PC-3 (cell line): Measurements from ENCODE around the gene MAPKAPK3. TPM values are rescaled to one million over a fixed set of nuclear protein-coding genes. Genes with fewer than 3 reads are reported as not detected.

Source experiments
- ATAC-seq: fragments of 200-7000 bp; cut with Tn5 transposase; 2 replicates; pipeline ENCODE4 v1.9.1; 2020; ENCODE audit warnings: mild to moderate bottlenecking, moderate library complexity
- BruUV-seq: library from RNA; stranded (reverse); fragments of 400-500 nt; replicated peaks from 2 replicates; lab custom pipeline; 2021; lab: Mats Ljungman, UMichigan
- CTCF ChIA-PET: fragments of 300-600 bp; sonication (Branson Sonifier 250); formaldehyde crosslinking; loops from one replicate; lab custom pipeline; 2022; ENCODE audit warnings: antibody characterized with exemption; lab: Charles Lee
- POLR2A ChIA-PET: fragments of 300-600 bp; sonication (Branson Sonifier 250); formaldehyde crosslinking; loops from one replicate; lab custom pipeline; 2022; ENCODE audit warnings: antibody characterized with exemption; ENCODE audit not compliant: unreplicated experiment; lab: Charles Lee
- DNase-seq: peaks from one replicate; pipeline ENCODE4 v3.0.0-alpha.2; 2015
- H2AFZ ChIP-seq: fragments of 300-600 bp; sonication (generic); 2 replicates; pipeline ENCODE4 v1.6.0; 2016; ENCODE audit warnings: antibody characterized with exemption, low read length
- H3F3A ChIP-seq: fragments of 300-600 bp; sonication (generic); one replicate; pipeline ENCODE4 v1.6.0; 2017; ENCODE audit warnings: antibody characterized with exemption, low read length, control low read depth, mild to moderate bottlenecking; ENCODE audit not compliant: unreplicated experiment
- H3K27ac ChIP-seq: fragments of 300-600 bp; sonication (generic); 2 replicates; pipeline ENCODE4 v1.5.1; 2016; ENCODE audit warnings: mild to moderate bottlenecking, low read length
- H3K27me3 ChIP-seq: fragments of 300-600 bp; sonication (generic); 2 replicates; pipeline ENCODE4 v1.6.1; 2016; ENCODE audit warnings: low read length, mixed read lengths
- H3K36me3 ChIP-seq: fragments of 300-600 bp; sonication (generic); 2 replicates; pipeline ENCODE4 v1.6.1; 2016; ENCODE audit warnings: low read depth, mixed run types, low read length, mixed read lengths
- H3K4me1 ChIP-seq: fragments of 300-600 bp; sonication (generic); 2 replicates; pipeline ENCODE4 v1.5.1; 2016; ENCODE audit warnings: low read length; ENCODE audit not compliant: insufficient read depth
- H3K4me2 ChIP-seq: fragments of 300-600 bp; sonication (generic); 2 replicates; pipeline ENCODE4 v1.6.0; 2016; ENCODE audit warnings: low read length
- H3K4me3 ChIP-seq: fragments of 300-600 bp; sonication (generic); 2 replicates; pipeline ENCODE4 v1.5.1; 2016; ENCODE audit warnings: mild to moderate bottlenecking, low read length, mixed read lengths
- H3K79me2 ChIP-seq: fragments of 300-600 bp; sonication (generic); 2 replicates; pipeline ENCODE4 v1.6.1; 2017; ENCODE audit warnings: low read length, mixed read lengths
- H3K9ac ChIP-seq: fragments of 300-600 bp; sonication (generic); 2 replicates; pipeline ENCODE4 v1.6.0; 2016; ENCODE audit warnings: mild to moderate bottlenecking, low read length
- H3K9me2 ChIP-seq: fragments of 300-600 bp; sonication (generic); replicated peaks from 2 replicates; pipeline ENCODE4 v1.6.1; 2016; ENCODE audit warnings: mixed run types, low read length, mixed read lengths
- H3K9me3 ChIP-seq: fragments of 300-600 bp; sonication (generic); 2 replicates; pipeline ENCODE4 v1.6.1; 2016; ENCODE audit warnings: low read length, mixed read lengths
- H4K20me1 ChIP-seq: fragments of 300-600 bp; sonication (generic); 2 replicates; pipeline ENCODE4 v1.6.1; 2016; ENCODE audit warnings: low read length, mixed read lengths
- CTCF ChIP-seq: fragments of 300-600 bp; sonication (generic); conservative IDR thresholded peaks from 2 replicates; pipeline ENCODE4 v1.5.1; 2017; ENCODE audit warnings: antibody characterized with exemption, low read depth, mild to moderate bottlenecking, low read length
- EZH2 ChIP-seq: fragments of 300-600 bp; sonication (generic); IDR thresholded peaks from one replicate; pipeline ENCODE4 v1.6.1; 2017; ENCODE audit warnings: antibody characterized with exemption, mild to moderate bottlenecking, low read length; ENCODE audit not compliant: unreplicated experiment
- EZH2phosphoT487 ChIP-seq: fragments of 300-600 bp; sonication (generic); IDR thresholded peaks from 2 replicates; pipeline ENCODE4 v1.6.1; 2018; ENCODE audit warnings: mild to moderate bottlenecking, antibody characterized with exemption, low read length, borderline replicate concordance
- intact Hi-C: fragments of 100-400 bp; cut with micrococcal nuclease; formaldehyde crosslinking; loops from 2 replicates; pipeline ENCODE4 v1.9.0; 2023
- total RNA-seq: library from RNA; depleted of rRNA; stranded (reverse); fragments of >200 nt; gene quantifications from 2 replicates; pipeline ENCODE4 v1.2.3, GENCODE V29; 2014

The MAPKAPK3 gene
- total RNA-seq, 1 experiment from 2014 or later = 142 TPM

DNA sequence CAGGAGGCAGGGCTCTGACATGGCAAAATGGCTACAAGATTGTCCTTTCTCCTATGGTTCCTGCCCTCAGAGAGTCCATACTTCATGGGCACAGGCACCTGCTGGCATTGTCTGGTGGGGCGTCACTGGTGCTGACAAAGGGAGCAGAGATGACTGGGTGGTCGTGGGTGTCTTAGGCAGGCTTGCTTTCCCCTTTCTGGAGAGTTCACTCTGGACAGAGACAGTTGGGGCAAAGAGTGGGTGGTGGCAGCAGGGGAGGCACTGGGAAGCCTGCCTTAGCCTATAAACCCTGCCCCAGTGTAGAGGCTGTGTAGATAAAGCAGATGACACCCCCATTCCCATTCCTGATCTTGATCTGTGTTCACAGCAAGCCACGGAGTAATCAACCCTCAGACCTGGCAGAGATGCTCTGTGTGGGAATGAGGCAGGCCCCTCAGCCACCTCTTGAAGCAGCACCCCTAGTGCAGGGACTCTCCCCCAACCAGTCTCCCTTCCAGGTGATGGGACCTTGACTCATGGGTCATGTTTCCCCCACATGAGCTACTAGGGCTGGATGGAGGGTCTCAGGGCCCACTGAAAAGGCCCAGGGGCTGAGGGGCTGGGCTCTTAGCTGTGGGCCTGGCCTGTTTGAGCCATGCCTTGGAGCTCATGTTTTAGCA is 37.1 kb downstream of the MAPKAPK3 start:
- H3K27me3 ChIP-seq = no peaks in the 10 kb centered on the region
- no peaks in the 10 kb centered on the region for H3K4me1 ChIP-seq
- H3K4me2 ChIP-seq = no peak overlapping the region
- no peak overlapping the region for H3K9ac ChIP-seq
- DNase-seq (no peak), ATAC-seq (no peak)
- no TSS peak for BruUV-seq
- no peaks in the 10 kb centered on the region for H3K36me3 ChIP-seq
- no peaks in the 10 kb centered on the region for H3F3A ChIP-seq
- TF ChIP-seq CTCF = no peak
- no peak for TF ChIP-seq EZH2
- TF ChIP-seq EZH2phosphoT487 = no peak
- ChIA-PET POLR2A (interaction anchor here (0.6 kb wide), 1 partner anchor 102 kb away, joined by 3 read pairs; no protein-coding TSS in a partner anchor), CTCF (interaction anchor here (0.6 to 4.4 kb wide), 2 partner anchors 38 to 83 kb away, joined by 3 to 40 read pairs; partner anchors contain the start of gene MAPKAPK3)
- no peaks in the 10 kb centered on the region for H4K20me1 ChIP-seq
- no peaks in the 10 kb centered on the region for H3K9me3 ChIP-seq
- no peak overlapping the region for H3K27ac ChIP-seq
- no peak overlapping the region for H2AFZ ChIP-seq
- intact Hi-C loops = no loop called here
- H3K9me2 ChIP-seq = no peaks in the 10 kb centered on the region
- H3K4me3 ChIP-seq = no peak overlapping the region
- no peaks in the 10 kb centered on the region for H3K79me2 ChIP-seq

GRCh38 chr3:50655009-50655830 is 38.3 kb downstream of the MAPKAPK3 start:
- Histone ChIP-seq H2AFZ (no peak overlapping the region), H3K27me3 (no peaks in the 10 kb centered on the region), H3K36me3 (no peaks in the 10 kb centered on the region), H3K9me3 (no peaks in the 10 kb centered on the region), H3K4me2 (no peak overlapping the region), H3K4me1 (no peaks in the 10 kb centered on the region), H3K27ac (no peak overlapping the region), H3F3A (no peaks in the 10 kb centered on the region), H3K9me2 (no peaks in the 10 kb centered on the region), H3K79me2 (no peaks in the 10 kb centered on the region), H3K4me3 (no peak overlapping the region), H3K9ac (no peak overlapping the region), H4K20me1 (no peaks in the 10 kb centered on the region)
- TF ChIP-seq EZH2phosphoT487 (no peak), EZH2 (no peak), CTCF (no peak)
- no peak for DNase-seq
- no peak; the same call in 1 of the 2 replicates for ATAC-seq
- BruUV-seq = no TSS peak
- ChIA-PET CTCF (interaction anchor here (4.4 kb wide), 1 partner anchor 39 kb away, joined by 40 read pairs; the partner anchor contains the start of gene MAPKAPK3), POLR2A (no interaction called here)
- intact Hi-C loops = no loop called here
